ENCODE measurements around the gene HOXD11.

Gene HOXD11

DNA sequence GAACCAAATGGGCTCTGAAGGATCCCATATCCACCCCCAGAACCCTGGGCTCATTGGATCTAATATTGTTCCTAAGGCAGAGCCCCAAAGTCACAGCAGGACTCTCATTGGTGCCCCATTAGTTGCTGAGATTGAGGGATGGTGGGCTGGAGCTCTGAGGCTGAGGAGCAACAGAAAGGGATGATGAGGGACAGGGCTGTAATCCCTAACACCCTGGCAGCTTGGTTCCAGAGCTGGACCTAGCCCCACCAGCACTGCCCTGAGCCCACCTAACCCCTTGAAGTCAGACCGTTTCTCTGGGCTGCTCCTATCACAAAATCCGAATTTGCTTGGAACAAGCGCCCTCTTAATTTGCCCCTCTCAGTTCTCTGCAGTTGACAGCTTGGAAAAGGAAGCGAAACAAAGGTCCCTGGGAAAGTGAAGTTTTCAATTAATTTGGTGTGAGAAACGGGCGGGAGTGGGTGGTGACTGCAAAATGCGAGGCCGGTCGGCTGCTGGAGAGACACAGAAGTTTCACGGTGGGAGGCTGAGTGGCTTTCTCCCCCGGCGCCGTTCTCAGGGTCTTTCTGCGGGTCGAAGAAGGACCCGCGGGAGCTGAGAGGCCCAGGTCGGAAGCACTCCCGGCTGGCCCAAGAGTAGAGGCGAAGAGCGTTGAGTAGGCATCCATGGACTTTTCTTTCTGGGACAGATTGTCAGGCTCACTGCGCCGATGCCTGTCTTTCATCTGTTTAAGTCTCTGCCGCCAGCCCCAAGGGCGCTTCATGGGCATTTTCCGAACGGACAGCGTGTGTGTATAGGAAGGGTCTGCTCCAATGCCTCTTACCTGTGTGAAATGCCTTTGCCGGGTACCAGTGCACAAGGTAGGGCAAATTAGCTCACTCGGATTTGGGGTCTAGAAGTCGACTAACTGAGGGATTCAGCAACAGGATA lies 15.5 kb upstream of the HOXD11 start:
- H4K20me1 ChIP-seq (ENCODE audit: insufficient read depth, low read length) = no peaks in the 10 kb centered on the region
- H2AFZ ChIP-seq (ENCODE audit: low read depth, low read length) = no peak overlapping the region
- H3K27ac ChIP-seq (ENCODE audit: low read length) = no peak overlapping the region
- H3K27me3 ChIP-seq (ENCODE audit: low read depth, low read length) = no peaks in the 10 kb centered on the region; the same call in 1 of the 2 replicates
- H3K4me3 ChIP-seq (ENCODE audit: low read length) = no peak overlapping the region
- no peaks in the 10 kb centered on the region for H3K9me3 ChIP-seq (ENCODE audit: insufficient read depth, low read length)
- H3K79me2 ChIP-seq (ENCODE audit: low read length) = no peaks in the 10 kb centered on the region
- no peak overlapping the region for H3K9ac ChIP-seq (ENCODE audit: low read length)
- H3K4me1 ChIP-seq (ENCODE audit: low read length) = peaks cover 2% of the 10 kb centered on the region; the same call in 1 of the 2 replicates
- H3K4me2 ChIP-seq (ENCODE audit: low read length) = no peak overlapping the region
- TF ChIP-seq CTCF (IDR thresholded peaks at IDR 0.05; ENCODE audit: low read depth, low read length) (no peak), EZH2phosphoT487 (IDR thresholded peaks at IDR 0.05; ENCODE audit: low read depth) (no peak)
- no peaks in the 10 kb centered on the region for H3K36me3 ChIP-seq (replicated peaks; ENCODE audit: low read depth, low read length)

- peaks cover 2% of the 10 kb centered on the region; the same call in 1 of the 2 replicates for H3K4me1 ChIP-seq (ENCODE audit: low read length)
- no peak for TF ChIP-seq EZH2phosphoT487 (IDR thresholded peaks at IDR 0.05; ENCODE audit: low read depth)
- TF ChIP-seq CTCF (IDR thresholded peaks at IDR 0.05; ENCODE audit: low read depth, low read length) = no peak
- H3K9me3 ChIP-seq (ENCODE audit: insufficient read depth, low read length) = no peaks in the 10 kb centered on the region
- no peak within 1 kb of the TSS for H3K4me3 ChIP-seq (ENCODE audit: low read length)
- no peak within 1 kb of the TSS for H3K4me2 ChIP-seq (ENCODE audit: low read length)
- no peak within 1 kb of the TSS for H2AFZ ChIP-seq (ENCODE audit: low read depth, low read length)
- H3K27ac ChIP-seq (ENCODE audit: low read length) = no peak within 1 kb of the TSS
- no peaks in the 10 kb centered on the region for H3K79me2 ChIP-seq (ENCODE audit: low read length)
- no peak within 1 kb of the TSS for H3K9ac ChIP-seq (ENCODE audit: low read length)
- no peaks in the 10 kb centered on the region for H3K36me3 ChIP-seq (replicated peaks; ENCODE audit: low read depth, low read length)
- H3K27me3 ChIP-seq (ENCODE audit: low read depth, low read length) = no peaks in the 10 kb centered on the region; the same call in 1 of the 2 replicates
- no peaks in the 10 kb centered on the region for H4K20me1 ChIP-seq (ENCODE audit: insufficient read depth, low read length)
Measured at GRCh38 chr2:176092270-176093144, 14.6 kb upstream of the HOXD11 start, which contains the start of gene HOXD13. HOXD13 (plus strand) TSS chr2:176092721; CDS start chr2:176092891, 170 bp downstream.

- no peaks in the 10 kb centered on the region for H3K79me2 ChIP-seq (ENCODE audit: low read length)
- no peak overlapping the region for H3K27ac ChIP-seq (ENCODE audit: low read length)
- no peaks in the 10 kb centered on the region for H4K20me1 ChIP-seq (ENCODE audit: insufficient read depth, low read length)
- TF ChIP-seq CTCF (IDR thresholded peaks at IDR 0.05; ENCODE audit: low read depth, low read length) (no peak), EZH2phosphoT487 (IDR thresholded peaks at IDR 0.05; ENCODE audit: low read depth) (no peak)
- no peaks in the 10 kb centered on the region for H3K36me3 ChIP-seq (replicated peaks; ENCODE audit: low read depth, low read length)
- H3K4me3 ChIP-seq (ENCODE audit: low read length) = no peak overlapping the region
- no peak overlapping the region for H3K9ac ChIP-seq (ENCODE audit: low read length)
- no peaks in the 10 kb centered on the region for H3K9me3 ChIP-seq (ENCODE audit: insufficient read depth, low read length)
- H2AFZ ChIP-seq (ENCODE audit: low read depth, low read length) = no peak overlapping the region
- no peaks in the 10 kb centered on the region; the same call in 1 of the 2 replicates for H3K27me3 ChIP-seq (ENCODE audit: low read depth, low read length)
- H3K4me1 ChIP-seq (ENCODE audit: low read length) = peaks cover 7% of the 10 kb centered on the region
- no peak overlapping the region for H3K4me2 ChIP-seq (ENCODE audit: low read length)
Measured at GRCh38 chr2:176093145-176093897, 13.8 kb upstream of the HOXD11 start.
